Ecto neural progenitor cell (in vitro differentiated cells): ENCODE results near the gene CACNA2D1.

Source experiments
- DNase-seq: peaks from one replicate; pipeline ENCODE4 v3.0.0-alpha.2; 2018; ENCODE audit warnings: low spot score

CACNA2D1 gene

DNA sequence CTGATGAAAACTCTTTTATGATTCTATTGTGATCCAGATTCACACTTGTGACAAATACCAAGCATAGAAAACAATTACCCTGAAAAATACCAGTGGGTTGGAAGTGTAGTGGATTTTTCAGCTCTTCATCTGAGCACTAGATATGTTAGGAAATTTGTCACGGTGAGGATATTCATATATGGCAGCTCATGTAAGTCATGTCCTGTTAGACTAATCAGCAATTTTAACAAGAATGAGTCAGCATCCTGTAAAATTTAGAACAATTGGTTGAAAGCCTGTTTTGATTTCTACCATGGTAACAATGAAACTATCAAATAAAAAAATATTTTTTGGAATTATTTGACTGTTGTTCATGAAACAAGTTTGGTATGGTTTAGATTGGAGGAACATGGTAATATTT lies 334.3 kb downstream of the CACNA2D1 start:
- no peak for DNase-seq

DNA sequence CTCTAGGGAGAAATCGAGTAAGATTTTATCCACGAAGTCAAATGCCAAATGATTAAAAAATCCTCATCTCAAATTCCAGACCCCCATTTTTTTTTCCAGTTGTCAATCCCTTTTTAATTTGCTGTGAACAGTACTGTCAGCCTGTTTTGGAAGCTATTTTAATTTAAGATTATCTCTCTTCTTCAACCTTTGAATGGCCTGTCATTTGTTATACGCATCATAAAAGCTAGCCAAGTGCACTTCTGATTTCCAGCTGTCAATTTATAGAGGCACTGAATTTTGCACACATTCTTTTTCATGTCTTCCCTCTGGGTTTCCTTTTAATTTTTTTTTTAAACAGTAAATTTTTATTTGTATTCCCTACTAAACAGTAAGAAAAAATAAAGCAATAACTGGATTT lies 337.4 kb downstream of the CACNA2D1 start:
- DNase-seq, result no peak

- DNase-seq, result no peak
Observed at GRCh38 chr7:82105463-82105862, 338.1 kb downstream of the CACNA2D1 start.

GRCh38 chr7:82098414-82098813 lies 345.2 kb downstream of the CACNA2D1 start:
- no peak for DNase-seq

GRCh38 chr7:82091126-82091684 lies 352.4 kb downstream of the CACNA2D1 start:
- DNase-seq, result no peak

DNA sequence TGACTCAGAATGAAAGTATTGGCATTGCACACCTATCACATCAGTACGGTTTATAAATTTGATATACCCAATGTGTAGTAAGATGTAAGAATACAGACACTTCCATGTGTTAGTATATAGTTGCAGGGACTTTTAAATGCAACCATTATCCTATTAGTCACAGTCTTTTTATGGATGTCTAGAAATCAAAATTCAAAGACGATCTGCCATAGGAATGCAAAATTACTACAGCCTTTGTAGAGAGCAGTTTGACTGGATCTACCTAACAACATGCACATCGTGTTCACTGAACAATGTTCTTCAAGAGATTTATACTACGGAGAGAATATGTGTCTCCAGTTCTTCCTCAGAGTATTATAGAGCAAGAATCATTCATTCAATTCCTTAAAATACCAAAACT lies 356.5 kb downstream of the CACNA2D1 start:
- DNase-seq, result no peak

- no peak for DNase-seq
Observed at GRCh38 chr7:82085116-82085515, 358.5 kb downstream of the CACNA2D1 start.

DNA sequence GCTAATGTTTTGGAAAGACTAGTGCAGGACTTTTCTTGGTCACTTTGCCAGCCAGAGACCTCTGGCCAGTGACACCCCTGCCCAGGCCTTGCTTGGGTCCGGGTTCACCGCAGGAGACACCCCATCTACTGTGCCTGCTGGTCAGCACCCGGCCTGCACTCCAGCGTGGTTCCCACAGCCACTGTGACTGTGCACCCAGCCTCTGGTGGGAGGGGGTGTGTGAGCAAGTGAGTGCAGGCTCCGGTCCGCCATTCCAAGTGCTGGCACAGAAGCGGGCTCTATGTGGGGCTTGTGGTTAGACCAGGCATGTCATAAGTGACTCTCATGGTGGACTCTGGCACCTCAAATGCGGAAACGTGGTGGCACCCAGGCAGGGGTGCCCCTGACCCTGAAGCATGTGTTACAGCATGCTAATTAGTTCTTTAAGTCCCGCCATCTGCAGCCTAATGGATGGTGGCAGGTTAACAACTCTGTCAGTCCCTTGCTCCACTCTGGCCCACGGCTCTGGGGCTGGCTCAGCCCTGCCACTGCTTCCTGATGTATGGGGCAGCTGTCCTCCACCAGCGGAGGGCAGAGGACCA lies 361.8 kb downstream of the CACNA2D1 start:
- no peak for DNase-seq

DNA sequence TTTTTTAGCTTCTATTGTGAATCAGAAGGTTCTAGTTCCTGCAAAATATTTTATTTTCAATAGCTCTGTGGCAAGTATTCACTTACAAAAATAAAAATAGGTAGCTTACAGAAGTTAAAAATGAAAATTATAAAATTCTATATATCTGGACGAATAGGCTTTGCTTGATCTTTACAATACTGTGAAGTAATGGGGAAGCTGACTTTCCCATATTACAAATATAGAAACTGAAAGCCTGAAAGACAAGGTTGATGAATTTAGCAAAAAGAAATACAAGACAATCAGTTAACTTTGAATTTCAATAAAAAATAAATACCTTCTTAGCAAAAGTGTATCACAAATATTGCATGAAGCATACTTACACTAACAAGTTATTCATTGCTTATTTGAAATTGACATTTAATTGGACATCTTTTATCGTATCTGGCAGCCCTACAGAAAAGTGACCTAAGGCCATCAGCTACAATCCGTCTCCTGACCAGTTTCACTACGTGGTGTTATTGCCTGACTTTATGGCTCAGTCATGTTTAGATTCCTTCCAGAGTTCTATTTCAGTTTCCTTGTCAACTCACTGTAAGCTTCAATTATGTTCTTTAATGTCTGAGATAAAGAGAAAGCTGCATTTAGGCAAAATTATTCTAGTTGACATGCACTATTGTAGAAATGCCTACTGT lies 363.2 kb downstream of the CACNA2D1 start:
- DNase-seq, result no peak

DNA sequence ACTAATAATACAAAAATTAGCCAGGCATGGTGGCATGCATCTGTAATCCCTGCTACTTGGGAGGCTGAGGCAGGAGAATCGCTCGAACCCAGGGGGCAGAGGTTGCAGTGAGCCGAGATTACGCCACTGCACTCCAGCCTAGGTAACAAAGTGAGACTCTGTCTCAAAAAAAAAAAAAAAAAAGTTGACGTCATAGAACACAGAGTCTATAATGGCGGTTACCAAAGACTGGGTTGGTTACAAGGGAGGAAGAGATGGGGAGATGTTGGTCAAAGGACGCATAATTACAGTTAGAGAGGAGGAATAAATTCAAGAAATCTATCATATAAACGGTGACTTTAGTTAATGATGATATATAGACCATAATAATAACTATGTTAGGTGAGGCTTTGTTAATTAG lies 364.1 kb downstream of the CACNA2D1 start:
- no peak for DNase-seq

DNA sequence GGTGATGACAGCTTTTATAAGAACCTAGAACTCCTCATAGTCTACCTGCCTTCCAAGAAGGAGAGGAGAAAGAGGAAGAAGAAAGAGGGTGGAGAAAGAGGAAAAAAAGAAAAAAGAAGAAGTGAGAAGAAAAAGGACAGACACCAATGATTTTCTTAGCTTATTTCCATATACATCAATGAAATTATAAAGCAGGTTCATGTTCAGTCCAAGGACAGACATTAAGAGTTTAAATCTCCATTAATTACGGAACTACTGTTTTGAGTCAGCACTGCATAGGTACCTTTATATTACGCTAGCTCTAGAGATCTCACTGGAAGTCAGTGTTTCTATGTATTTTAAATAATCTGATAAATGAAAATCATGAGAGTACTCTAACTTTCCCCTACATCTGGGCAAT lies 364.8 kb downstream of the CACNA2D1 start:
- DNase-seq, result no peak

DNA sequence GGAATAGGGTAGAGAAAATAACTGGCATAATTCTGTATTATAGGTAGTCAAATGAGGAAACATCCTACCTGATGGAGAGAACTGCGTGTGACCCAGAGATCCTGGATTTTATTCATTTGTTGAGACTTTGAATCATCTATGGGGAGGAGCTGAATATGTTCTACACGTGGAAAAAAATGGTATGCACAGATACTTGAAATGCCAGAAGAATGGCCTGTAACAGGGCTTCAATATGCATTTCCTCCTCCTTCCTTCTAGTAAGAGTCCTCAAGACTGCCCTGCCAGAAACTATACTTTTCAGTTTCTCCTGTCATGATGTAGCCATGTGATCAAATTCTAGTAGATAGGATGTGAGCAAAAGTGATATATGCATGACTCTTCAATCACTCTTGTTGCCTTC lies 372.1 kb downstream of the CACNA2D1 start:
- no peak for DNase-seq

DNA sequence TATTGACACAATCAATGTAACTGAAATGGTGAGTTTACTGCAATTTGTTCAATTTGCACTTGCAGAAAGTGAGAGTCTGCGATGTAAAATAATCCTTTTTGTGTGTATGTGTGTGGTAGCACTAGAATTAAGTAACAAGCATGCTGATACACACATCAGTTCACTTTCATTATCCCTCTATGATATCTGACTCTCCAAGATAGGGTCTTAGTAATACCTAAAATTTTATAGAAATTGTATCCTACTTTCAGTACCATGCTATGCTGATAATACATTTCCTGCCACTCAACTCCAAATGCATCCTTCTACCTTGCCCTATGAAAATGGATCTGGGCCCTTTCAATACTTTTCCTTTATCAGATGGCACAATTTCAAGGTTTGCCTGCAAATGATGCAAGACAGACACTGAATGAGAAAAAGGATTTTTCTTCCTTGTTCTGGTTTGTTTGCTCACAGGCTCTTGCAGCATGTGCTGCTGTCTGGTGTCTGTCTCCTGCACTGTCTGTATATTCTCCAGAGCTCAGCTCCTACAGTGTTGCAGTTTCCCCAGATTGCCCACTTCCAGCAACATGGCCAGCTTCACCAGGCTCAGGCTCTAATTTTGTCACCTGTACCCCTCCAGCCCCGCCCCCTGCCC lies 375.8 kb downstream of the CACNA2D1 start:
- DNase-seq, result no peak

DNA sequence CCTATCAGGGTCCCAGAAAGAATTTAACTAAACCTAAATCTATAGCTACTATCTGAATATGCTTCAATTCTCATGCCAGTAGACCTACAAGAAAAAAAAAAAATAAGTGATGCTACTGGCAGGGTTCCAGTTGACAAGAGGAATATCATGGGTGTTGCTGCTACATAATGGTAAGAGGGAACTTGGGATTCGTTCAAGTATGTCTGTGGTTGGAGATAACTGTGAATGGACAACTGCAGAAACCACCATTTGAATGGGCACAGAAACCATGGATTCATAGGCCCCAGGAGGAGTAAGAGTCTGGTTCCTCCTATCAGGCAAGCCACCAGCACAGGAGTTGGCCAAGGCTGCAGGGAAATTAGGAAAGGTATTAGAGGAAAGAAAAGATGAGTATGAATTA lies 386.1 kb downstream of the CACNA2D1 start:
- no peak for DNase-seq

GRCh38 chr7:82056282-82056681 lies 387.3 kb downstream of the CACNA2D1 start:
- DNase-seq, result no peak

GRCh38 chr7:82054544-82054943 lies 389.0 kb downstream of the CACNA2D1 start:
- DNase-seq, result no peak

DNA sequence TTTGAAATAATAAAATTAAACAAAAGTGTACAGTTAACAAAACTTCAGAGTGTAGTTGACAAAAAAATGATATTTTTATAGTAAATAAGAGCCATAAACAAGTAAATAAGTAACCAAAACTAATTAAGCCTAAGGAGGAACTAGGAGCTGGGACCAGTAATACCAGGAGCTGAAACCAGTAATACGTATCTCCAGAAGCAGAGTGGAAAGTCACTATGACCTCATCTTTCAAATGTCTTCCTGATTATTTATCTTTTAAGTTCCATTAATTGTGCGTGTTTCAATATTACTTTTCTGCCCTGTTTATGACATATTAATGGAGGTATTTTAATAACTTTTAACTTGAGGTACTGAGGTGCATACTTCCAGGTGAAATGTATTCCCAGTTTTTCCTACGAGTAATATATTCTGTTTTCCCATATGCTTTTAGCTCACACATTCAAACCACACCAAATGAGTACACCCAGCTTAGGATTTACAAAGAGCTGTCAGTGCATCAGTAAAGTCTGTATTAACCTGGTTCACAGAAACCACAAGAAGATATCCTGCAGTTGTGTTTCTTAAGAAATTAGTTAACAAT lies 390.0 kb downstream of the CACNA2D1 start:
- no peak for DNase-seq

DNA sequence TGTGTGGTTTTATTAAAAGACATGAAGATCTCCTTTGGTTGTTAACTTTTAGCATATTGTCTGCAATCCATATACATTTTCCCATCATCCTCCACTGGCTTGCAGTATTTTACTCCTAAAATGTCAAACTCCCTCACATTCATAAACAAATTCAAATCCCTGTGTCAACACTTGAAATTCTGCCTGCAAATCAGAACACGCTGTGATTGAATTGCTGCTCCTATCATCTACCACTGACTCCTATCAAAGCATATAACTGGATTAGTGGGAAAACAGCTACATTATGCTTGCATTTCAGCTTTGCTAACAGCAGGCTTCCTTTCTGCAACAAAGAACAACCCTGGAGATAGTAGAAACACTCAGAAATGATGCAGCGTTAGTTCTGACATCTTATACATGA lies 392.0 kb downstream of the CACNA2D1 start:
- no peak for DNase-seq

GRCh38 chr7:82050792-82051191 lies 392.8 kb downstream of the CACNA2D1 start:
- DNase-seq, result no peak

DNA sequence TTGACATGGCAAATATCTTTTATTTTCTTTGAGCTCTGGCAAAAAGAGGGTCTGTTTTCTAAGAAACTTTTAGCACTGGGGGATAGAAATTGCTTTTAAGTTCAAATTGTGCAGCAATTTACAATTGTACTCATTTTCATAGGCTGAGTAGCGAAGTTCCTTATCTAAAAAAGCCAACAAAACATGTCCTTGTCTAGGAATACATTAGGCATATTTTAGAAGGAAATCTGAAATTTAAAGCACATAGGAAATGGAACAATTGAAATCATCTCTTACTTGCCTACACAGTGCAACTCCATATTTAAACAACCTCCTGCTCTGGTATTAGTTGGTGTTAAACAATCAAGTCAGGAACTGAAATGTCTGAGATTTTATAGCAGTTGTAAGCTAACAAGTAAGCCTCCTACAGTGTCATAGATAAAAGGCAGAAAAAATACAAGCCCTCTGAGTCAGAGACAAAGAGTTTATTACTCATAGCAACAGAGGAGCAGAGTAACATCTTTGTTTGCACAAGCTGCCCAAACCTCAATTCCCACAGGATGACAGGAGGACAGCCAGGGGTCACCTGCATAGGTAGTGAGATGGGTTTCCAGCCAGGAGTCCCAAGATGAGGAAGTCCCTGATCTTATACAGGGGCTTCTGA lies 393.6 kb downstream of the CACNA2D1 start:
- no peak for DNase-seq

DNA sequence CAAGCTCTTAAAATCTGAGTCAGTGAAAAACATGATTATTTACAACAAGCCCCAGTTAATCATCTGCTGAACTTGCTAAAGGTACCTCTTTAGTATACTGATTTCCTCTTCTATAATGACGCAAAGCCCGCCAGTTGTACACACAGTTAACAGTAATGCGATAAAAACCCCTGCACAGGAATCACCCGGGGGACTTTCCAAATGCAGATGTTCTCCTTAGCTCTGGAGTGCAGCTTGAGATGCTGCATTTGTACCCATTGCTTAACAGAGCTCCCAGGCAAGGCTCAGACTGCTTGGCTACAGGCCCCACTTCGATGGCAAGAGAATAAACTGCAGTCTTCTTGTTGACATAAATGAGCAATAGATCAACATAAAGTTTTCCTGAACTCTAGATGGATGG lies 394.1 kb downstream of the CACNA2D1 start:
- no peak for DNase-seq

DNA sequence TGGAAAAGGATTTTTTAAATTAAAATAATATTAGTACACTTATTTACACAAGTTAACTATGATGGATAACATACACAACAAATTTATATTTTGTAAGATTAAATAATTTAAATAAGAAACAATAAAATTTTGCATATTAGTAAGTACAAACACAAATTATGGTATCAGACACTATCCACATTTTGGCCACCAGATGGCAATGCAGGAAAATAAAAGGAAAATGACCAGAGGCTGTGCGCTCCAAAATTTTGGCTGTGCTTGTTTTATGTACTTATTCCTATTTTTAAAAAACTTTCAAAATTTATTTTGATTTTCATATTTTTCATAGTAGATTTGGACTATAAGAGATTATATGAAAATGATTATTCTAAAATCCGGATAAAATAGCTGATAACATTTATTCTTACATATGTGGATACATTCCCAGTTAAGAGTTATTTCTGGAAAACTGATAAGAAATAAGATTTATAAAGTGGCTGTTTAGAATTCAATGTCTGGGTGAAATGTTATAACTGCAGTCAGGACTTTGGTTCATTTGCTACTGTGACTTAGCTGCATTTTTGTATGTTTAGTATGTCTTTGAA lies 399.0 kb downstream of the CACNA2D1 start:
- no peak for DNase-seq
